GM12873 (cell line): Measurements from ENCODE around the gene FBXO3.

ENCODE experiments used
- TF ChIP-seq, protein P1 (sequence below): IDR thresholded peaks from 2 replicates; pipeline ENCODE4 v1.5.1; 2012; ENCODE audit warnings: low read depth, mild to moderate bottlenecking, moderate library complexity, low read length, control low read depth; ENCODE audit not compliant: insufficient read depth; ENCODE audit errors: missing control alignments

Gene FBXO3

GRCh38 chr11:33773987-33774735, at the start of gene FBXO3:
Gene FBXO3, minus strand, starts transcription at chr11:33774520. Its CDS starts 23 bp downstream, at chr11:33774497.
- TF ChIP-seq, protein P1, sequence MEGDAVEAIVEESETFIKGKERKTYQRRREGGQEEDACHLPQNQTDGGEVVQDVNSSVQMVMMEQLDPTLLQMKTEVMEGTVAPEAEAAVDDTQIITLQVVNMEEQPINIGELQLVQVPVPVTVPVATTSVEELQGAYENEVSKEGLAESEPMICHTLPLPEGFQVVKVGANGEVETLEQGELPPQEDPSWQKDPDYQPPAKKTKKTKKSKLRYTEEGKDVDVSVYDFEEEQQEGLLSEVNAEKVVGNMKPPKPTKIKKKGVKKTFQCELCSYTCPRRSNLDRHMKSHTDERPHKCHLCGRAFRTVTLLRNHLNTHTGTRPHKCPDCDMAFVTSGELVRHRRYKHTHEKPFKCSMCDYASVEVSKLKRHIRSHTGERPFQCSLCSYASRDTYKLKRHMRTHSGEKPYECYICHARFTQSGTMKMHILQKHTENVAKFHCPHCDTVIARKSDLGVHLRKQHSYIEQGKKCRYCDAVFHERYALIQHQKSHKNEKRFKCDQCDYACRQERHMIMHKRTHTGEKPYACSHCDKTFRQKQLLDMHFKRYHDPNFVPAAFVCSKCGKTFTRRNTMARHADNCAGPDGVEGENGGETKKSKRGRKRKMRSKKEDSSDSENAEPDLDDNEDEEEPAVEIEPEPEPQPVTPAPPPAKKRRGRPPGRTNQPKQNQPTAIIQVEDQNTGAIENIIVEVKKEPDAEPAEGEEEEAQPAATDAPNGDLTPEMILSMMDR = no peak

DNA sequence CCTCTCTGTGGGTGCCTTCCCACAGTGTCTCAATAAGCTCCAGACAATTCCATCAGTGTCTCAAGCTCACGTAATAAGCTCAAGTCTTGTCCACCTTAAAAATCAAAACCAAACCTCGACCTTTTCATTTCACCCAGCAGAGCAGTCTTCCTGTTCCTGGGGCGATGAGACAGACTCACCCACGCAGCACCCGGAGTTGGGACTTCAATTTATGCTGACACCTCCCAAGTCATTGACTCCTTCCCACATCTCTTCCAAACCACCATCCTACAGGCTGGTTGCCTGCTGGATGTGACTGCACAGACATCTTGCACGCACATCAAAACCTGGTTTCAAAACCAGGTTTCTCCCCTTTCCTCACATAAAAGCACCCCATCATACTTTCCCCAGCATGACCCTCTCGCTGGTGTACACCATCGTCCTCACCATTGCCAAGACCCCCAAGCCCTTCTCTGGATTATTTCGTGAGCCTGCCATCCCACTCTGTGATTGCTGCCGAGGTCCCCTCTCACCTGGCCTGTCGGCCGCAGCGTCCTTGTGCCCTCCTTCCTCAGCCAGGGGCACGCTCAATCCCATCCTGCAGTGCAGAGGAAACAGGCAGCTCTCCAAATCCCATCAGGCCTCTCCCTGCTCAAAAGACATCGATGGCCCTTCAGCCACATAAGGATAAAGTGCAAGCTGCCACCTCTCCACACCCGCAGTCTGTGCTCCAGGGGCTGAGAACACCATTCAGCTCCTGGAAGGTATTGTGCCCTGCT, 45.1 kb upstream of the FBXO3 start:
- TF ChIP-seq, protein P1 = no peak

GRCh38 chr11:33808228-33808828, 34.0 kb upstream of the FBXO3 start:
- TF ChIP-seq, protein P1 = peak; percentile 92

DNA sequence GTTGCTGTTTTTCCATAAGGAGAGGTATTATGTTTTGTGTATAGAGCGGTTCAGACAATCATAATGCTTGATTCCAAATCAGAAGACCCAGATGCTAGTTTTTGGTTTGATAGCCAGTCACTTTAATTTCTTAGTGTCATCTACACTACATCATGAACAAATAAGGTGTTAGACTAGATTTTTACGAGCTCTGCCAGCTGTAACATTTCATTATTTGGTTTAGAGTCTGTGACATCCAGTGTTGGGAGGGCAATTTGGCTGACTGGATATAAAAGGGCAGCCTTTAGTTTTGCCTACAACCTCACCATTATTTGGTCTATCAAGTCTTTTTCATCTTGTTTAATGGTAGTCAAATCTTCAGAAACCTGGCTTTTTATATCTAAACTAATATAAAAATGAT, 30.2 kb upstream of the FBXO3 start:
- TF ChIP-seq, protein P1 = no peak

GRCh38 chr11:33802194-33802950, 28.1 kb upstream of the FBXO3 start:
- TF ChIP-seq, protein P1 = no peak

GRCh38 chr11:33801821-33802193, 27.5 kb upstream of the FBXO3 start:
- TF ChIP-seq, protein P1 = no peak

DNA sequence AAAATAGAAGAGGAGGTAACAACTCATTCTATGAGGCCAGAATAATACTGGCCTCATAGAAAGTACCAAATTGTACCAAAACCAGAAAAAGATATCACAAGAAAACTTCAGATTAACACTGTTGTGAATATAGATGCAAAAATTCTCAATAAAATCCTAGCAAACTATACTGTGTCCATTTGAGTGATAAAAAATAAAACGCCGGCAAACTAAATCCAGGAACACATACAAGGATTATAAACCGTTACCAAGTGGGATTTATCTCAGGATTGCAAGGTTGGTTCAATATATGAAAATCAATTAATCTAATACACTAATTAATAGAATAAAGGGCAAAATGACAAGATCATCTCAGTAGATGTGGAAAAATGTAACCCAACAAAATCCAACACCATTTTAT, 23.6 kb upstream of the FBXO3 start:
- TF ChIP-seq, protein P1 = no peak
